Hypothalamus (tissue), 51 donors: ENCODE measurements around the gene FGF16.
"Not testable (repeated sequence)": the region's sequence is repeated elsewhere in the genome, so short reads cannot be mapped to it uniquely, and the experiment has no call there.

Source experiments
- DNase-seq, 51 donors: peaks; one replicate each; lab custom pipeline; 2025; lab: John Stamatoyannopoulos, UW

FGF16 gene

DNA sequence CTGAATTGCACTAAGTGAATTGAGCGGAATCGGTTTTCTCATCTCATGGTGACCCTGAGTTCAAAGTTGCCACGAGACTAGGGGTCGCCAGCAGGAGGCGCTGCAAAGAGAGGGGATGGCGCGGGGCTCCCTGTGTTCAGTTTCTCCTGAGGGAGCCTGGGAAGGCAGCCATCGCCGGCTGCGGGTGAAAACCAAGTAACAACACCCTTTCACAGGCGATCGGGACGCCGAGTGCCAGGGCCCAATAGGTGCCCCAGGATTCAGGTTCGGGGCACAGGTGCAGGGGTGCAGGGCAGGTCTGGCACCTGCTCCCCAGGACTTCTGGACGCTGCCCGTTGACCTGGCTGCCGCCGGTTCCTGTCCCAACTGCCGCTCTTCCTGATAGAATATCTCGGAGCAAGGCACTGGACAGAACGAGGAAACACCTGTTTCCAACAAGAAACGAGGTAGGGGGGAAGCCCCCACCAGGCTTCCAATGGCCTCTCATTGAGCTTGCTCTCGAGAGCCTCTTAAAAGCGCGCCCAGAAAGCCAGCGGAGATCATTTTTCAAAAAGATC lies 1.1 kb upstream of the FGF16 start:
- peak in 5 of 51 donors; percentile 0 to 2 (median 0) for DNase-seq

DNA sequence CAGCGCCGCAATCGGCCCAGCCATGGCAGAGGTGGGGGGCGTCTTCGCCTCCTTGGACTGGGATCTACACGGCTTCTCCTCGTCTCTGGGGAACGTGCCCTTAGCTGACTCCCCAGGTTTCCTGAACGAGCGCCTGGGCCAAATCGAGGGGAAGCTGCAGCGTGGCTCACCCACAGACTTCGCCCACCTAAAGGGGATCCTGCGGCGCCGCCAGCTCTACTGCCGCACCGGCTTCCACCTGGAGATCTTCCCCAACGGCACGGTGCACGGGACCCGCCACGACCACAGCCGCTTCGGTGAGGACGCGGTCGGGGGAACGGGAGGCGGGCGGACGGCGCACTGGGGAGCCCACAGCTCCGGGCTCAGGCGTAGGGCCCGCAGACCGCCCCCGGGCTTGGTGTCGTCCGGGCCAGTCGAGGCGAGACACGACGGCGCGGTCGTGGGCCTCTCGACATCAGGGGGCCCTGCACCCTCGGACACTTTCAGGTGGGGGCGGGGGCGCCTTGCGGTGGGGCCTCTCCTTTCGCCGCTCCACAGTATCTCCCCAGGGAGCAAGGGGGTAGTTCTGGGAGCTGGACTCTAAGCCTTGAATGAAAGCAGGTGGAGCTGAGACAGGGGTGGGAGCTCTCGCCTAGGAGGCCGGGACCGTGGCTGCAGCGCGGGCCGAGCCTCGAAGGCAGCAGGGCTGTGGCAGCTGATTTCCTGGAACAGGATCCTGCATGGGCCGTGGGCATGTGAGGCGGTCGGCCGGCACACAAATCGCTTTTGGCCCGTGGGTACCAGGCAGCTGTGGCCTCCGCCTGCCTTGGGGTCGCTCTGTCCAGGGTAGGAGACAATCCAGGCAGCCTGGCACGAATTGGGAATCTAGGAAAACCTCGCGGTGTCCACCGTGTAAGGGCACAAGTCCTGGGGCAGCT lies 722 bp downstream of the FGF16 start:
- no peak for DNase-seq

DNA sequence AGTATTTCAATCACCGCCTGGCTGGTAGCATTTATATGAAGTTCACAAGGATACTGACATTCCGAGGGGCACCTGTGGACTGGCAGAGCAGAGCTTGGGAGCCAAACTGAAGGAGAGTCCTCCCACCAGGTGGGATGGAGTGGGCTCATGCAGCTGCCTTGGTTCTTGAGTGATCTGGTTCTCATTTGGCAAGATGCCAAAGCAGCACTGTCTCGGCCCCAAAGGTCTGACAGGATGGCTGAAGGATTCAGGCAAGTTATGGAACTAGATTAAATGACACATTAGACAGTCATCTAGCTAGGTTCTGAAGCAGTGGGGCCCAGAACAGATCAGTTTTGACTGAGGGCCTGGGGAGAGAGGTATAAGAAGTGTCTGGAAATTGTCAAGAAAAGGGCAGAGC lies 3.2 kb downstream of the FGF16 start:
- DNase-seq, result peak in 1 of 51 donors; percentile 1

- DNase-seq, result no peak
Measured at GRCh38 chrX:77450996-77451395, 3.8 kb downstream of the FGF16 start.

DNA sequence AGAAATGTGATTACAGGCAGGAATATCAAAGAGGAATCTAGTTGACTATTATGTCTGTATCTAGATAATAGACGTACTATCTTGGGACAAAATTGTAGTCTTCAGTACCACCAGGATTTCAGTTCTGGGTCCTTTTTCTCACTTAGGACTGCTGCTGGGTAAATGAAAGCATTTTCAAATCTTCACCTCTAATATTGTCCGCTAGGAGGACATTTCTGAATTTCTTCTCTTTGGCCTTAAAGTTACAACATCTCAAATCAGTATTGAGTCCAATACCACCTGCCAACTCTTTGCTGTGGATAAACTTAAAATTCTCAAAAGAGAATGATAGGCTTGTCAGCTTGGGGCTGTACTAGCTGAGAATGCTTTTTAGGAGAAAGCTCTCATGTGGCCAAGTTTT lies 6.0 kb downstream of the FGF16 start:
- no peak for DNase-seq

- DNase-seq, result no peak
Measured at GRCh38 chrX:77455437-77455836, 8.2 kb downstream of the FGF16 start.

GRCh38 chrX:77484045-77484444 lies 36.9 kb downstream of the FGF16 start:
- no peak for DNase-seq

DNA sequence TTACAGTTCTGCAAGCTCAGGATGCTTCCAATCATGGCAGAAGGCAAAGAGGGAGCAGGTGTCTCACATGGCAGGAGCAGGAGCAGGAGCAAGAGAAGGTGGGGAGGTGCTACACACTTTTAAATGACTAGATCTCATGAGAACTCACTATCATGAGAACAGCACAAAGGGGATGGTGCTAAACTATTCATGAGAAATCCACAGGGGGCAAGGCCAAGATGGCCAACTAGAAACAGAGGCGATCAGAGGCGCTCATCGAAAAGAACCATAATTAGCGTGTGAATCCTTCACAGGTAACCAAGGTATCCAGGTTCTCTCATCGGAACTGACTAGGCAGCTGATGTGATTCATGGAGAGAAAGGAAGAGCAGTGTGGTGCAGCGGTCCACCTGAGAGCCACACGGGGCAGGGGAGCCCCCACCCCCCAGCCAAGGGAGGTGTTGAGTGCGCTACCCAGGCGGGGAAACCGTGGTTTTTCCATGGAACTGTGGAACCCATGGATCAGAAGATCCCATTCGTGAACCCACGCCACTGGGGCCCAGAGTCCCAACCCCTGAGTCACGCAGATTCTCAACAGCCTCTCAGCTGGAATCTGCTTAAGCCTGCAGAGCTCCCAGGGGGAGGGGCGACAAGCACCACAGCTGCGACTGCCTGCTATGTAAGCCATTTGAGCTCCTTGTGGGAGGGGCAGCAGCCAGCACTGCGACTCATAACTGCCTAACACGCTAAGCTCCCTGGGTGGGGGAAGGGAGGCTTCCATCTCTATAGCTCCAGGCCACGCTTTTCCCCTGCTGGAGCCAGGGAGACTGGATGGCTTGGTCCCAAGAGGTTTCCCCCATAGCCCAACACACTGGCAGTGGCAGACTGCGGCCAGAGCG lies 46.7 kb downstream of the FGF16 start:
- peak in 1 of 51 donors; percentile 0 for DNase-seq

GRCh38 chrX:77500164-77500563 lies 53.0 kb downstream of the FGF16 start:
- DNase-seq, result not testable (repeated sequence)

GRCh38 chrX:77502951-77503525 lies 55.8 kb downstream of the FGF16 start:
- no peak for DNase-seq

- DNase-seq, result no peak
Measured at GRCh38 chrX:77505227-77505626, 58.0 kb downstream of the FGF16 start.
